Fibroblast of lung (primary cell): Measurements from ENCODE around the gene SALL1.

Source experiments
- EZH2 ChIP-seq: IDR thresholded peaks from 2 replicates; pipeline ENCODE4 v1.5.1; 2012; ENCODE audit warnings: low read length, control low read depth, mild to moderate bottlenecking; ENCODE audit errors: missing control alignments
- TF ChIP-seq, protein P1 (sequence below), 2 donors: IDR thresholded peaks in 1 of 2; conservative IDR thresholded peaks in 1 of 2; 1 replicate in 1 of 2; 2 replicates in 1 of 2; pipeline ENCODE4 v1.5.1; 2011 to 2012; ENCODE audit warnings: low read length in 2 of 2, control low read depth in 1 of 2, inconsistent platforms in 1 of 2, low read depth in 1 of 2, mild to moderate bottlenecking in 1 of 2

DNA sequence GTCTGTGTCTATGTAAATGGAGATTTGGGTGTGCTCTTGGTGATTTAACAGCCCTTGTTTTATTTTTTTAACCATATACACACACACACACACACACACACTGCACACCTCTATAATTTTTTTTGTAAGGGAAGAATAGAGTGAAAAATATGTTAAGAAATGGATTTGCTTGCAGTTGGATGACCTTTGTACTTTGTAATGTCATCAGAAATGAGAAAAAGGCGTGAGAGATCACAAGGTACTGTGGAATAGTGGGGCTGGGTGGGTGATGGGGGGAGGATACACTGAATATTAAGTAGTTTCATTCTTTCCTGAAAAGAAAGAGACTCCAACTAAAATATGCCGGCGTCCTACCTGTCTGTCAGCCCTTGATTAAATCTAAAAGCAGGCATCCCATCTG is 38.7 kb downstream of the SALL1 start:
- TF ChIP-seq, protein P1, sequence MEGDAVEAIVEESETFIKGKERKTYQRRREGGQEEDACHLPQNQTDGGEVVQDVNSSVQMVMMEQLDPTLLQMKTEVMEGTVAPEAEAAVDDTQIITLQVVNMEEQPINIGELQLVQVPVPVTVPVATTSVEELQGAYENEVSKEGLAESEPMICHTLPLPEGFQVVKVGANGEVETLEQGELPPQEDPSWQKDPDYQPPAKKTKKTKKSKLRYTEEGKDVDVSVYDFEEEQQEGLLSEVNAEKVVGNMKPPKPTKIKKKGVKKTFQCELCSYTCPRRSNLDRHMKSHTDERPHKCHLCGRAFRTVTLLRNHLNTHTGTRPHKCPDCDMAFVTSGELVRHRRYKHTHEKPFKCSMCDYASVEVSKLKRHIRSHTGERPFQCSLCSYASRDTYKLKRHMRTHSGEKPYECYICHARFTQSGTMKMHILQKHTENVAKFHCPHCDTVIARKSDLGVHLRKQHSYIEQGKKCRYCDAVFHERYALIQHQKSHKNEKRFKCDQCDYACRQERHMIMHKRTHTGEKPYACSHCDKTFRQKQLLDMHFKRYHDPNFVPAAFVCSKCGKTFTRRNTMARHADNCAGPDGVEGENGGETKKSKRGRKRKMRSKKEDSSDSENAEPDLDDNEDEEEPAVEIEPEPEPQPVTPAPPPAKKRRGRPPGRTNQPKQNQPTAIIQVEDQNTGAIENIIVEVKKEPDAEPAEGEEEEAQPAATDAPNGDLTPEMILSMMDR (conservative IDR thresholded peaks at IDR 0.05 in 1 of 2, IDR thresholded peaks at IDR 0.05 in 1 of 2; ENCODE audit: low read depth in 1 of 2, low read length in 2 of 2), result no peak
- no peak for TF ChIP-seq EZH2
